Activated CD4-positive, alpha-beta T cell treated with anti-CD3 and anti-CD28 coated beads, Interleukin-2, amount 10 ng/mL, durations not matched to agents 24 days and 14 days (primary cell): ENCODE data around the gene FCHO1. TPM values are rescaled to one million over a fixed set of nuclear protein-coding genes. Genes with fewer than 3 reads are reported as not detected.
A peak's percentile ranks its signal among the peaks of the same experiment; 100 is the strongest.
"Not testable (repeated sequence)": the region's sequence is repeated elsewhere in the genome, so short reads cannot be mapped to it uniquely, and the experiment has no call there.

Experiments used
- DNase-seq: peaks from one replicate; pipeline ENCODE4 v3.0.0; 2022
- H3K27ac Mint-ChIP-seq: one replicate; pipeline ENCODE4 v1.8.0; 2022; ENCODE audit warnings: mild to moderate bottlenecking, mixed read lengths
- H3K27me3 Mint-ChIP-seq: one replicate; pipeline ENCODE4 v1.8.0; 2022; ENCODE audit warnings: mixed read lengths
- H3K36me3 Mint-ChIP-seq: one replicate; pipeline ENCODE4 v1.8.0; 2022; ENCODE audit warnings: low read depth, mild to moderate bottlenecking, mixed read lengths
- H3K4me1 Mint-ChIP-seq: one replicate; pipeline ENCODE4 v1.8.0; 2021; ENCODE audit warnings: mixed read lengths
- H3K4me3 Mint-ChIP-seq: one replicate; pipeline ENCODE4 v1.8.0; 2022; ENCODE audit warnings: mild to moderate bottlenecking, moderate library complexity, mixed read lengths
- H3K9me3 Mint-ChIP-seq: one replicate; pipeline ENCODE4 v1.8.0; 2021; ENCODE audit warnings: mixed read lengths
- intact Hi-C: fragments of 100-400 bp; cut with micrococcal nuclease; formaldehyde crosslinking; loops from one replicate; pipeline ENCODE4 v1.15.1; 2023
- total RNA-seq: library from RNA; stranded (reverse); gene quantifications from 2 replicates; pipeline ENCODE4 v1.2.3, GENCODE V29; 2022

The FCHO1 gene
- total RNA-seq, 1 donor from 2014 or later: 91.9 TPM

GRCh38 chr19:17780781-17781180, 29.5 kb downstream of the FCHO1 start:
- Mint-ChIP-seq H3K9me3 (no peaks in the 10 kb centered on the region), H3K36me3 (peaks cover 46% of the 10 kb centered on the region), H3K4me1 (peaks cover 18% of the 10 kb centered on the region), H3K27me3 (no peaks in the 10 kb centered on the region), H3K4me3 (no peak overlapping the region), H3K27ac (no peak overlapping the region)
- intact Hi-C loops: loop anchor here (5.0 kb wide), 1 partner anchor 77 kb away; the partner anchor contains the start of gene RPL18A
- no peak for DNase-seq

DNA sequence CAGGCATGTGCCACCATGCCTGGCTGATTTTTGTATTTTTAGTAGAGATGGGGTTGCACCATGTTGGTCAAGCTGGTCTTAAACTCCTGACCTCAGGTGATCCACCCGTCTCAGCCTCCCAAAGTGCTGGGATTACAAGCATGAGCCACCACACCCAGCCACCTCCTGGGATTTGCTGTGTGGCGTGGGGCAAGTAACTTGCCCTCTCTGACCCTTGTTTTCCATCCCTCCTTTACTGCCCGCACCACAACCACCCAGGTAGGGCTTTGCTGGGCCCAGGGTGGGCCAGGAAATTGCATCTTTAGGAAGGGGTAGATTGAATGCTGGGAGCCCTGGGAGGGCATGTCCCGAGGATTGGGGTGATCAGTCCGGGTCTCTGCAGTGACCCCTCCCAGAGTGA, 32.4 kb downstream of the FCHO1 start:
- H3K9me3 Mint-ChIP-seq, H3K27ac Mint-ChIP-seq, H3K4me3 Mint-ChIP-seq, DNase-seq, H3K27me3 Mint-ChIP-seq: not testable (repeated sequence)
- intact Hi-C loops: loop anchor here (2.0 to 5.0 kb wide), 2 partner anchors 74 to 79 kb away; partner anchors contain the start of gene RPL18A
- peaks cover 45% of the 10 kb centered on the region for H3K36me3 Mint-ChIP-seq
- H3K4me1 Mint-ChIP-seq: peaks cover 14% of the 10 kb centered on the region

DNA sequence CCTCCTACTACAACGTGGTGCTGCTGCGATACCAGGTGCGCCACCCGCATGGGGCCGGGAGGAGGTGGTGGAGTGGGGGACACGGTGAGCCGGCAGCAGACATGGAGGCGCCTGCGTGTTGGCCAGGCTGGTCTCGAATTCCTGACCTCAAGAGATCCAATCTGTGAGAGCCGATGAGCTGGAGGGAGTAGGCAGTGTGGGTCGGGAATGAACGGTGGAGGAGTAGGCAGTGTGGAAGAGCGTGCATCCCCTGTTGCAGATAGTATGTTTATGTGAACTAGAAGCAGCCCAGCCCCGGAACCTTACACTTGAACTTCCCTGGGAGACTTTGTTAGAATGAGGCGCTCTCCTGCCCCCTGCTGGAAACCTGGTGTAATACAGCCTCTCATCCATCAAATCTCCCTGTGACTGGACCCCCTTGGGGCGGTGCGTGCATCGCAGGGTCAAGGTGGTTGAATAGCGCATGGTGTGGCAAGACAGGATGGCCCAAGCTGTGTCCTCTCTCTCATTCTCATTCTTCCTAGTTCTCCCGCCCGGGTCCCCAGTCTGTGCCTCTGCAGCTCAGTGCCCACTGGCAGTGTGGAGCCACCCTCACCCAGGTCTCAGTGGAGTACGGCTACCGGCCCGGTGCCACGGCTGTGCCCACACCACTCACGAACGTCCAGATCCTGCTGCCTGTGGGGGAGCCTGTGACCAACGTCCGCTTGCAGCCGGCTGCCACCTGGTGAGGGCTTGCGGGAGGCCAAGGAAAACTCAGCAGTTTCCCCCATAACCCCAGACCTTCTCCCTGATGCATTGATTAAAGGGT, 33.1 kb downstream of the FCHO1 start:
- intact Hi-C loops: loop anchor here (2.0 to 5.0 kb wide), 2 partner anchors 73 to 80 kb away; partner anchors contain the start of gene RPL18A
- DNase-seq: peak; percentile 91
- no peaks in the 10 kb centered on the region for H3K9me3 Mint-ChIP-seq
- peaks cover 47% of the 10 kb centered on the region for H3K36me3 Mint-ChIP-seq
- no peaks in the 10 kb centered on the region for H3K27me3 Mint-ChIP-seq
- H3K27ac Mint-ChIP-seq: peak overlapping the region; percentile 45
- peaks cover 9% of the 10 kb centered on the region for H3K4me1 Mint-ChIP-seq
- H3K4me3 Mint-ChIP-seq: no peak overlapping the region

- peaks cover 11% of the 10 kb centered on the region for H3K4me1 Mint-ChIP-seq
- no peak for DNase-seq
- H3K36me3 Mint-ChIP-seq: peaks cover 36% of the 10 kb centered on the region
- H3K27ac Mint-ChIP-seq: no peak overlapping the region
- H3K9me3 Mint-ChIP-seq: no peaks in the 10 kb centered on the region
- H3K4me3 Mint-ChIP-seq: no peak overlapping the region
- no peaks in the 10 kb centered on the region for H3K27me3 Mint-ChIP-seq
- intact Hi-C loops: no loop called here
Observed at GRCh38 chr19:17787274-17787913, 36.1 kb downstream of the FCHO1 start.

DNA sequence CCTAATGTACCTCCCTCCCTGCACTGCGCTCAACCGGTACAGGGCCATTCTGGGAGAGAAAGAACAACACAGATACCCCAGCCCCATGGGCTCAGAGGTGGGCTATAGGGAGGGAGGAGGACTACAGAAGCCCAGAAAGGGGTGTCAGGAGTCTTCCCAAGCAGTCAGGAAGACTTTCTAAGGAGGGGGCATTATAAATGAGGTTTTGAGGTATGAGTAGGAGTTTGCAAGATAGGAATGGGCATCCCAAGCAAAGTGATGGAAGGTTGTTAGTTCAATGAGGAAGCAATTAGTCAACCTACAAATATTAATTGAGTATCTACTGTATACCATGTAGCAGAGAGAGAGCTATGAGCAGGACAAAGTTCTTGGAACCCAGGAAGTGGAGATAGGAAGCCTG, 37.4 kb downstream of the FCHO1 start:
- Mint-ChIP-seq H3K4me1 (peaks cover 13% of the 10 kb centered on the region), H3K4me3 (no peak overlapping the region), H3K27ac (no peak overlapping the region), H3K9me3 (no peaks in the 10 kb centered on the region), H3K36me3 (peaks cover 31% of the 10 kb centered on the region), H3K27me3 (peaks cover under 1% of the 10 kb centered on the region)
- intact Hi-C loops: no loop called here
- no peak for DNase-seq

GRCh38 chr19:17790059-17790780, 38.9 kb downstream of the FCHO1 start:
- intact Hi-C loops: no loop called here
- peaks cover 23% of the 10 kb centered on the region for H3K36me3 Mint-ChIP-seq
- H3K4me1 Mint-ChIP-seq: peaks cover 14% of the 10 kb centered on the region
- H3K4me3 Mint-ChIP-seq: no peak overlapping the region
- peaks cover 10% of the 10 kb centered on the region for H3K27me3 Mint-ChIP-seq
- no peak for DNase-seq
- H3K27ac Mint-ChIP-seq: peak overlapping the region; percentile 7
- H3K9me3 Mint-ChIP-seq: no peaks in the 10 kb centered on the region

DNA sequence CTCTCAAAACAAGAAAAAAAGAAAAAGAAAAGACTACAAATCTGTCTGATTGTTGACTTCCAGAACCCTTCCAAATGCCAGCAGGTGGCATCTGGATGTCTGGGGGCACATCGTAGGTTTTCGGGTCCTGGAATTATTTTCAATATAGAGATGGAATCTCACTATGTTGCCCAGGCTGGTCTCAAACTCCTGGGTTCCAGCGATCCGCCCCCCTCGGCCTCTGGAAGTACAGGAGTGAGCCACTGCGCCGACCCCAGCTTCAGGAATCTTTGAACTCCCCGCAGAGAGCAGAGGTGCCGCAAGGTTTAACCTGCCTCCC, 43.1 kb downstream of the FCHO1 start:
- H3K9me3 Mint-ChIP-seq: no peaks in the 10 kb centered on the region
- no peak overlapping the region for H3K27ac Mint-ChIP-seq
- H3K27me3 Mint-ChIP-seq: peaks cover 16% of the 10 kb centered on the region
- peak overlapping the region; percentile 50 for H3K4me3 Mint-ChIP-seq
- no peak for DNase-seq
- H3K36me3 Mint-ChIP-seq: peaks cover 1% of the 10 kb centered on the region
- intact Hi-C loops: no loop called here
- H3K4me1 Mint-ChIP-seq: peaks cover 18% of the 10 kb centered on the region

GRCh38 chr19:17794731-17795494, 43.6 kb downstream of the FCHO1 start, which contains the start of gene B3GNT3:
Gene B3GNT3 (plus strand): TSS chr19:17795138. CDS start chr19:17807808, 12,670 bp downstream.
- peak within 1 kb of the TSS; percentile 50 for H3K4me3 Mint-ChIP-seq
- intact Hi-C loops: no loop called here
- H3K27me3 Mint-ChIP-seq: peaks cover 16% of the 10 kb centered on the region
- H3K9me3 Mint-ChIP-seq: no peaks in the 10 kb centered on the region
- DNase-seq: peak; percentile 71
- peaks cover 18% of the 10 kb centered on the region for H3K4me1 Mint-ChIP-seq
- H3K36me3 Mint-ChIP-seq: no peaks in the 10 kb centered on the region
- H3K27ac Mint-ChIP-seq: peak within 1 kb of the TSS; percentile 29

DNA sequence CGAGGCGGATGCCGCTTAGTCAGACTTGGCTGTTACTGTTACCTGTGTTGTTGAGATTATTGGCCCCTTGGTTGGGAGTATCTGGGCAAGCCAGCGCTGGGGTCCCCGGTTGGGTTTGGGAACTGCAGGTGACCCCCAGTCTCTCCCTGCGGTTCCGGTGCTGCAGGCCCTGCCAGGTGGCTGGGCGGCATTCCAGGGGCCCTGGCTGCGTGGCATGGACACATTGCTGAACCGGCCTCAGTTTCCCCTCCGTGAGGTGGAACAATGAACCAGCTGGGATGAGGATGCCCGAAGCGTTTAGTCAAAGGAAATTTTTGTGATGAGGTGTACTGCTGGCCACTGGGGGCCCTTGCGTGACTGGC, 44.2 kb downstream of the FCHO1 start:
- Mint-ChIP-seq H3K36me3 (no peaks in the 10 kb centered on the region), H3K4me1 (peaks cover 18% of the 10 kb centered on the region), H3K27me3 (peaks cover 16% of the 10 kb centered on the region)

GRCh38 chr19:17796013-17796837, 44.9 kb downstream of the FCHO1 start:
- H3K27me3 Mint-ChIP-seq: peaks cover 16% of the 10 kb centered on the region
- H3K4me3 Mint-ChIP-seq: no peak overlapping the region
- peaks cover 18% of the 10 kb centered on the region for H3K4me1 Mint-ChIP-seq
- intact Hi-C loops: no loop called here
- H3K27ac Mint-ChIP-seq: no peak overlapping the region
- no peaks in the 10 kb centered on the region for H3K9me3 Mint-ChIP-seq
- H3K36me3 Mint-ChIP-seq: no peaks in the 10 kb centered on the region
- no peak for DNase-seq

More for the DNA sequence above, 44.2 kb downstream of the FCHO1 start:
- Mint-ChIP-seq H3K4me3 (peak overlapping the region; percentile 23), H3K27ac (peak overlapping the region; percentile 29), H3K9me3 (no peaks in the 10 kb centered on the region)
- intact Hi-C loops: no loop called here
- no peak for DNase-seq

- no peak for DNase-seq
- intact Hi-C loops: no loop called here
- Mint-ChIP-seq H3K27ac (no peak overlapping the region), H3K4me3 (no peak overlapping the region), H3K27me3 (peaks cover 16% of the 10 kb centered on the region), H3K9me3 (no peaks in the 10 kb centered on the region), H3K4me1 (peaks cover 12% of the 10 kb centered on the region), H3K36me3 (no peaks in the 10 kb centered on the region)
Observed at GRCh38 chr19:17796838-17797423, 45.7 kb downstream of the FCHO1 start.

- Mint-ChIP-seq H3K9me3 (no peaks in the 10 kb centered on the region), H3K36me3 (no peaks in the 10 kb centered on the region), H3K4me3 (no peak overlapping the region), H3K27me3 (peaks cover 20% of the 10 kb centered on the region), H3K4me1 (peaks cover 15% of the 10 kb centered on the region), H3K27ac (peak overlapping the region; percentile 36)
- no peak for DNase-seq
- intact Hi-C loops: no loop called here
Observed at GRCh38 chr19:17797424-17798201, 46.3 kb downstream of the FCHO1 start.
